Activated CD8-positive, alpha-beta memory T cell treated with anti-CD3 and anti-CD28 coated beads for 24 hours (primary cell): ENCODE results near the gene MEG3.

Experiments used
- DNase-seq: peaks from one replicate; pipeline ENCODE4 v3.0.0-alpha.2; 2020

Gene MEG3

GRCh38 chr14:100851586-100851916, 25.6 kb downstream of the MEG3 start:
- no peak for DNase-seq

GRCh38 chr14:100851946-100852620, 26.2 kb downstream of the MEG3 start:
- DNase-seq = no peak

DNA sequence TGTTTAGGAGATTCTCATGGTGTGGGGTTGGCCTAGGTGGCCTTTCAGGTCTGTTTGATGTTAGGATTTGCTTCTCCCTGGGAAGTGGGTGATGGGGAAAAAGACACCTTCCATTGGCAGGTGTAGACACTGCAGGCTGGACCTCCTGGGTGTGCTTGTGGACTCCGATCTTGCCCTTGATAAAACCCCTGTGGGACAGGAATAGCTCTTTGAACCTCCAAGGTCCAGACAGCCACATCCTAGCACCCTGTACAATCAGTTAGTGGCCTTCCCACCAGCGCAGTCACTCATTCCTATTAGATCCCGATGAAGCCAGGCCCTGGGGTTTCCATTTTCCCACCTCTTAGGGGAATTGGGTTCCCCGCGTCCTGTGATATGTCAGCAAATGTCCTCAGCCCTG, 28.5 kb downstream of the MEG3 start:
- no peak for DNase-seq

- no peak for DNase-seq
These were observed 29.5 kb downstream of the MEG3 start for GRCh38 chr14:100855256-100855930.

DNA sequence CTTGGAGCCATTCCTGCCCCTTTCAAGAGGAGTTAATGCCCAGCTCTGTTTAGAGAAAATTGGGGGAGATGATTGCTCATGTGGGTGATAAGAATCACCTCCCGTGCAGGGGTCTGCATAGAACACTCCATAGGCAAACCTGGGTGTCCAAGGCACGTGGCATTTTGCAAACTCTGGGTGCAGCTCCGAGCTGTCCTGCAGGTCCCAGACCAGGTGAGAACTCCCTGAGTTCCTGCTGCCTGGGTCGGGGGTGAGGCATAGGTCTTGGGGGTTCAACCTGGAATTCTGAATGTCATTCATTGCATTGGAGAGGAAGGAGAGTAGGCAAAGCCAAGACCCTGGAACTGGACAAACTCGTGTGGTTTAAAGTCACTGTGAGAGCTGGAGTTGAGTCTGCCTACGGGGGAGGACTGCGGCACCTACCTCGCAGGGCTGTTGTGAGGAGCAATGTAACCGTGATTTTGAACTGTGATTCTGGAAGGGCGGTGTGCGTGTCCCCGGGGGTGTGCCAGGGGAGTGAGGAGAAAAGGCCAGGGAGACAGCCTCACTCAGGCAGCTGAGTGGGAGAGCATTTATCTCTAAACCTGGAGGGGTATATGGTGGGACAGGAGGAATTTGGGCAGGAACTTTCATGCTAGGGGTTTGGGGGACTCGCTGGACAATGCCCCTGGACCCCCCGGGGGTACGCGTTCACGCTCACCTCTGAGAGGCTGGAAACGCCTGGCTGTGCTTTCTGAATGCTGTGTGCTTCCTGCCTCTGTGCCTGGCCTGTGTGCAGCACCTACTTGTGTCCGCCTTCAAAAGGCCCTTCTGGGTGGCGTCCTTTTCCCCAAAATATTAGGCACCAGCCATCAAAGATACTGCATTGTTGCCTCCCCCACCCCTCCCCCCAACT, 30.4 kb downstream of the MEG3 start:
- DNase-seq = no peak

- DNase-seq = no peak
These were observed 31.5 kb downstream of the MEG3 start for GRCh38 chr14:100857233-100857922.

DNA sequence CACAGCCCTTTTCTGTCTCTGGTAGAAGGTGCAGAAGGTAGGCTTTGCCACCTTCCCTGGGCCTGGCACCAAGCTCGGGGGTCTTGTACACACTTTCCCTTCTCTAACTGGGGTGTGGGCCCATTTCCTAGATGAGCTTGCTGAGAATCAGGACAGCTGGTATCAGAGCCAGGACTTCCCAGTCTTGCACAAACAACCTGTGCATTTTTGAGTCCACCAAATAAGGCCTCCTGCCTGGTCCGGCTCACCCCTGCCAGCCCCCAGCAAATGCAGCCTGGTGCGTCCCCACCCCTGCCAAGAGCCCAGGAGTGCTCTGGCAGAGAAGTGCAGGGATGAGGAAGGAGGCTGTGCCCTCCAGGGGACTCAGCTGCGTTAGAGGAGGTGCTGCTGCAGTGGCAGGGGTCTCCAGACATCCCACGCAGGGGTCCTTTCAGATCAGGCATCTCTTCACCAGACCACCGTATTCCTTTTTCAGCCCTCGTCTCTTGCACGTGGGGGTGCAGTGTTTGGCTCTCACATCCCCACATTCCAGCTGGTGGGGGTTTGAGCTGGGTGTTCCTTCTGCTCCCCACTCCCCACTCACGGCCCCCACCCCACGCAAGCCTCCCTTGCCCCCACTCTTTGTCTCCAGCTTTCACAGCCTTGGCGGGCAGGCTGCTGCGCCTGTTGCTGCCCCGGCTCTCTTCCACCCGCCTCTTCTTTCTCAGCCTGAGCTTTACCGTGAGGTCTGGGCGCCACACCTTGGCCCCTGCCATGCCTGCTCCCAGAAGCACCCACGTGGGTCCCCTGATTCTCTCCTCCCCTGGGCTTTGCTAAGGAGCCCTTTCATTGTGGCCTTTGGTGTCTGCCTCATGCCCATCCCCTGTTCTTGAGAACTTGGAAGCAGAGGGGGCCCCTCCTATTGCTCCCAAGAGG, 32.3 kb downstream of the MEG3 start:
- DNase-seq = no peak

DNA sequence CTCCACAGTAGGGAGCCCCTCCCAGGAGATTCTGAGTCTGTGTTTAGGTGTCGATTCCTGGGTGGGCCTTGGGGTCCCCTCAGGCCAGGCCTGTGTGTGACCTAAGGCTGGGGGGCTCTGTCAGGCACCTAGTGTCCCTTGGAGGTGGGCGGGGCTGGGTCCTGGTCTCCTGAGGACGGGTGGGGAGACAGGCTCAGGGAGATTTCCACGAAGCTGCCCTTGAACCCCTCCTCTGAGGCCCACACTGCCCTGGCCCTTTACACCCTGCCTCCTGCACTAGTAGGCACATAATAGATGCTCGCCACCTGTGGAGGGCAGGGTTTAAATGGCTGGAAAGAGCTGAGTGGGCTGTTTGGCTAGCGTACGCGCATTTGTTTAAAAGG, 32.9 kb downstream of the MEG3 start:
- DNase-seq = no peak

DNA sequence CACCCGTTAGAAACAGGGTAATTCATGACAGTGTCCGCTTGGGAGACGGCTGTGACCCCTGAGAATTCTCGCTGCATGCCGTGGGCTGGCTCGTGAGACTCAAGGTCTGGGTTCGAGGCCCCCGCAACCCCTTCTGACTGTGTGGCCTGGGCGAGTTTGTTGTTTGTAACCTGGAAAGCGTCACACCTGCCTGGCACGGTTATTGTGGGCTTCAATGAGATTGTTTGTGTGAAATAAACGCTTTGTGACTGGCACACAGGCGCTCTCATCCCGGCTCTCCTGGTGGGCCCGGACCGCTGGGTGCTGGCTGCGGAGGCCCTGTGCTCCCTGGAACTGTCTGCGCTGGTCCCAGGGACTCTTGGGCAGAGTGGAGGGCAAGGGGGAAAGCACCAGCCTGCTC, 33.9 kb downstream of the MEG3 start:
- DNase-seq = no peak

DNA sequence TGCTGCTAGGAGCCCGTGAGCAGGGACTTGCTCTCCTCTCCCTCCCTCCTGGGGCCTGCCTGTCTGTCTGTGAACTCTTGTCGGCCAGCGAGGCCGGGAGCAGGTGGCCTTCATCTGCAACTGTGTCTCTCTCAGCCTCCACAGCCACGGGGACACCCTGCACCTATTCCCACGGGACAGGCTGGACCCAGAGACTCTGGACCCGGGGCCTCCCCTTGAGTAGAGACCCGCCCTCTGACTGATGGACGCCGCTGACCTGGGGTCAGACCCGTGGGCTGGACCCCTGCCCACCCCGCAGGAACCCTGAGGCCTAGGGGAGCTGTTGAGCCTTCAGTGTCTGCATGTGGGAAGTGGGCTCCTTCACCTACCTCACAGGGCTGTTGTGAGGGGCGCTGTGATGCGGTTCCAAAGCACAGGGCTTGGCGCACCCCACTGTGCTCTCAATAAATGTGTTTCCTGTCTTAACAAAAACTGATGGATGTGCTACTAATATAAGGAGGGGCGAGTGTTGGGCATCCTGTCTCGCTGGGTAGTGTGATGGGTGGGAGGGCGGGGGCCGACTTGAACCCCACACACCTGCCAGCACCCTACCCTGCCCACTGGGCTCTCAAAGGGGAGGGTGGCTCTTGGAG, 34.8 kb downstream of the MEG3 start:
- no peak for DNase-seq

DNA sequence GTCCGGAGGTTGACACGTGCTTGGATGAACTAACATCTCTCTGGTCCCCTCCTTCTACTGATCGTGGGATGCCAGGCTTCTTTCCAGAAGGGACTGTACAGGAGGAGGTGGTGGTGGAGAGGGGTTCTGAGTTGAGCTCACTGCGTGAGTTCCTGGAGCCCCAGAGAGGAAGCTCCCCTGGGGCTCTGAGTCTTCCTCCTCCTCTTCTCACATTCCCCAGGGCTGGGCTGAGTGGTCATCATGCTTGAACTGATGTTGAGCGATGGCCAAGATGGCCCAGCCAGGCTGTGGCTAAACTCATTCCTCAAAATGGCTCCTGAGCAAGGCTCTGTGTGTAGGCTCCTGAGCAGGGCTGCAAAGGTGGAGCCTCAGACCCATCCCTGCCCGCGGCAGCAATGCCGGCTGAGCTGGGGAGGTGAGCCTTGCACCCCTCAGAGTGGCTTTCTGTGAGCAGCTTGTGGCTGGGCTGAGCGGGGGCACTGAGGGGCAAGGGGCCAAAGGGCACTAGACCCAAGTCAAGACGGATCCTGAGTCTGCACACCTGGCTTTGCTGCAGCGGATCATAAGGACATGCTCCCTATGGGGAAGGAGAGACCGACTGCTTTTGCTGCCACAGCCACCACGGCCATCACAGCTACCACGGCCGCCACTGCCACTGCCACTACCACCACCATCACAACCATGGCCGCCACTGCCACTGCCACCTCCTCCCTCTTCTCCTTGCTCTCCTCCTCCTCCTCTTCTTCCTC, 35.4 kb downstream of the MEG3 start:
- no peak for DNase-seq

GRCh38 chr14:100861937-100862247, 36.0 kb downstream of the MEG3 start:
- no peak for DNase-seq

GRCh38 chr14:100862277-100862676, 36.4 kb downstream of the MEG3 start:
- DNase-seq = no peak

DNA sequence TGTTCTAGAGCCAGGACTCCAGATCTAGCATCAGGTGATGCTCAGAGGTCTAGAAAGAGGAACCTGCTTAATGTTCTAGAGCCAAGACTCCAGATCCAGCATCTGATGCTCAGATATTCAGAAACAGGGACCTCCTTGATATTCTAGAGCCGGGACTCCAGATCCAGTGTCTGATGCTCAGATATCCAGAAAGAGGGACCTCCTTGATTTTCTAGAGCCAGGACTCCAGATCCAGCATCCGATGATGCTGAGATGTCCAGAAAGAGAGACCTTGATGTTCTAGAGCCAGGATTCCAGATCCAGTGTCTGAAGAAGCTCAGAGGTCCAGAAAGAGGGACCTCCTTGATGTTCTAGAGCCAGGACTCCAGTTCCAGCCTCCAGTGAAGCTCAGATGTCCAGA, 36.9 kb downstream of the MEG3 start:
- no peak for DNase-seq

DNA sequence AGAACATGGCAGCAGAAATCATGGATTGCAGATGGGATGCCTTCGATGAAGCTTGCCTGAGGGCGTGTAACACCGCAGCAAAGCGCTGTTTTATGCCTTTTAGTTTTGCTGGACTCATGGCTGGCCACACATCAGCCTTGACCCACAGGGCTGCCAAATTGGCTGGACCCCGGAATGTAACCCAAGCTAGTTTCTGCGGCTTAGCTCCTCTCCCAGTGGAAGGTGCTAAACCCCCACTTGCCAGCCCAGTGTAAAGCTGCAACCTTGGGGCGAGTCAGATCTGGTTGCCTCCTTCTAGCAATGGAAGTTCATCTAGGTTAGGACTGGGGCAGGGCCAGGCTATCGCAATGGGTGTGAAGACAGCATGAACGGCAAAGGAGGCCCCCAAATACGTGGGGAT, 38.3 kb downstream of the MEG3 start:
- no peak for DNase-seq

- DNase-seq = no peak
These were observed 39.2 kb downstream of the MEG3 start for GRCh38 chr14:100864960-100865681.

- no peak for DNase-seq
These were observed 40.0 kb downstream of the MEG3 start for GRCh38 chr14:100865682-100866591.

- no peak for DNase-seq
These were observed 41.0 kb downstream of the MEG3 start for GRCh38 chr14:100866666-100867630.
